A673 (cell line): ENCODE results near the gene OR51S1. TPM values are rescaled to one million over a fixed set of nuclear protein-coding genes. Genes with fewer than 3 reads are reported as not detected.

Experiments used
- BruUV-seq: library from RNA; stranded (reverse); fragments of 400-500 nt; replicated peaks from 2 replicates; lab custom pipeline; 2021; lab: Mats Ljungman, UMichigan
- CTCF ChIA-PET: fragments of 300-600 bp; sonication (Branson Sonifier 250); formaldehyde crosslinking; loops from one replicate; lab custom pipeline; 2022; ENCODE audit warnings: antibody characterized with exemption; lab: Charles Lee
- POLR2A ChIA-PET: fragments of 300-600 bp; sonication (Branson Sonifier 250); formaldehyde crosslinking; loops from one replicate; lab custom pipeline; 2022; ENCODE audit warnings: antibody characterized with exemption; ENCODE audit not compliant: low non-redundant PET; lab: Charles Lee
- DNase-seq: peaks from one replicate; pipeline ENCODE4 v3.0.0-alpha.2; 2015; ENCODE audit warnings: low spot score
- H3K27ac ChIP-seq: fragments of 200-600 bp; sonication (generic); 2 replicates; pipeline ENCODE4 v1.5.1; 2016; ENCODE audit warnings: mixed run types, low read depth, mild to moderate bottlenecking, mixed read lengths, antibody characterized with exemption, low read length; ENCODE audit not compliant: poor library complexity, severe bottlenecking
- H3K27me3 ChIP-seq: fragments of 200-600 bp; sonication (generic); replicated peaks from 2 replicates; pipeline ENCODE4 v1.6.1; 2017; ENCODE audit warnings: mixed run types, low read depth, mild to moderate bottlenecking, mixed read lengths, antibody characterized with exemption, low read length; ENCODE audit not compliant: insufficient read depth, poor library complexity
- H3K36me3 ChIP-seq: fragments of 200-600 bp; sonication (generic); 2 replicates; pipeline ENCODE4 v1.6.1; 2016; ENCODE audit warnings: mixed run types, mild to moderate bottlenecking, mixed read lengths, antibody characterized with exemption, low read length; ENCODE audit not compliant: insufficient read depth, poor library complexity, severe bottlenecking
- H3K4me1 ChIP-seq: fragments of 200-600 bp; sonication (generic); 2 replicates; pipeline ENCODE4 v1.6.1; 2017; ENCODE audit warnings: mixed run types, mild to moderate bottlenecking, mixed read lengths, antibody characterized with exemption, low read length; ENCODE audit not compliant: insufficient read depth, poor library complexity, severe bottlenecking
- H3K4me3 ChIP-seq: fragments of 200-600 bp; sonication (generic); 2 replicates; pipeline ENCODE4 v1.5.1; 2016; ENCODE audit warnings: low read depth, mixed run types, mild to moderate bottlenecking, mixed read lengths, low read length; ENCODE audit not compliant: poor library complexity, severe bottlenecking
- H3K9me3 ChIP-seq: fragments of 200-600 bp; sonication (generic); 2 replicates; pipeline ENCODE4 v1.6.1; 2016; ENCODE audit warnings: mixed run types, low read depth, mild to moderate bottlenecking, mixed read lengths, antibody characterized with exemption, low read length; ENCODE audit not compliant: poor library complexity, severe bottlenecking
- CTCF ChIP-seq: fragments of 300-800, 200-600 bp; sonication (generic); conservative IDR thresholded peaks from 2 replicates; pipeline ENCODE4 v1.5.1; 2017; ENCODE audit warnings: low read depth, mild to moderate bottlenecking, antibody characterized with exemption, low read length, moderate library complexity, mixed read lengths
- EZH2 ChIP-seq: fragments of 200-600 bp; sonication (generic); IDR thresholded peaks from 2 replicates; pipeline ENCODE4 v1.6.1; 2017; ENCODE audit warnings: borderline replicate concordance, low read depth, mild to moderate bottlenecking, mixed read lengths, antibody characterized with exemption, low read length; ENCODE audit not compliant: poor library complexity, severe bottlenecking
- intact Hi-C: fragments of 100-400 bp; cut with micrococcal nuclease; formaldehyde crosslinking; loops from one replicate; pipeline ENCODE4 v1.10.0; 2022; ENCODE audit not compliant: unreplicated experiment
- total RNA-seq: library from RNA; stranded (reverse); gene quantifications from 2 replicates; pipeline ENCODE4 v1.2.3, GENCODE V29; 2021

Gene OR51S1
- total RNA-seq, 1 experiment from 2014 or later = not detected

GRCh38 chr11:4821021-4821420 lies 28.0 kb downstream of the OR51S1 start, which contains the start of gene OR51F2:
OR51F2 (plus strand) TSS chr11:4821321; CDS start chr11:4821422, 101 bp downstream.
- no peak within 1 kb of the TSS for H3K27ac ChIP-seq
- POLR2A ChIA-PET = no interaction called here
- H3K4me1 ChIP-seq = no peaks in the 10 kb centered on the region
- no peak for DNase-seq
- H3K27me3 ChIP-seq = peaks cover 2% of the 10 kb centered on the region
- CTCF ChIA-PET = no interaction called here
- no peak within 1 kb of the TSS for H3K4me3 ChIP-seq
- no peaks in the 10 kb centered on the region for H3K9me3 ChIP-seq
- BruUV-seq = no TSS peak
- TF ChIP-seq EZH2 (no peak), CTCF (no peak)
- intact Hi-C loops = no loop called here
- no peaks in the 10 kb centered on the region for H3K36me3 ChIP-seq

- TF ChIP-seq CTCF = no peak
- TF ChIP-seq EZH2 = no peak
- ChIA-PET POLR2A (no interaction called here), CTCF (no interaction called here)
- Histone ChIP-seq H3K27ac (no peak overlapping the region), H3K4me3 (no peak overlapping the region), H3K9me3 (no peaks in the 10 kb centered on the region), H3K4me1 (no peaks in the 10 kb centered on the region), H3K36me3 (no peaks in the 10 kb centered on the region), H3K27me3 (no peaks in the 10 kb centered on the region)
- intact Hi-C loops = no loop called here
- BruUV-seq = no TSS peak
- no peak for DNase-seq
Observed at GRCh38 chr11:4809246-4809645, 39.8 kb downstream of the OR51S1 start.

- no peaks in the 10 kb centered on the region for H3K27me3 ChIP-seq
- BruUV-seq = no TSS peak
- no peak overlapping the region for H3K4me3 ChIP-seq
- DNase-seq = no peak
- H3K9me3 ChIP-seq = no peaks in the 10 kb centered on the region
- no peak for TF ChIP-seq EZH2
- TF ChIP-seq CTCF = no peak
- POLR2A ChIA-PET = no interaction called here
- H3K36me3 ChIP-seq = no peaks in the 10 kb centered on the region
- CTCF ChIA-PET = no interaction called here
- intact Hi-C loops = no loop called here
- no peaks in the 10 kb centered on the region for H3K4me1 ChIP-seq
- H3K27ac ChIP-seq = no peak overlapping the region
Observed at GRCh38 chr11:4808476-4808875, 40.5 kb downstream of the OR51S1 start.
